Subcutaneous adipose tissue (tissue), 4 donors: ENCODE measurements around the gene HOTAIR. TPM values are rescaled to one million over a fixed set of nuclear protein-coding genes. Genes with fewer than 3 reads are reported as not detected.

Experiments used
- total RNA-seq, 4 donors: library from RNA; depleted of rRNA; stranded (reverse); fragments of >200 nt; gene quantifications; one replicate each; pipeline ENCODE4 v1.1.0, GENCODE V29; 2016
- TF ChIP-seq, protein P1 (sequence below): fragments of 450-650 bp; IDR thresholded peaks from one replicate; pipeline ENCODE4 v1.5.1; 2016; ENCODE audit warnings: low read depth, mild to moderate bottlenecking, control low read depth, antibody characterized with exemption, moderate library complexity

The HOTAIR gene
- total RNA-seq, 4 donors from 2014 or later, result 0.34 to 3.4 (median 0.61) TPM

GRCh38 chr12:53986686-53987483 lies 12.1 kb upstream of the HOTAIR start:
- TF ChIP-seq, protein P1, sequence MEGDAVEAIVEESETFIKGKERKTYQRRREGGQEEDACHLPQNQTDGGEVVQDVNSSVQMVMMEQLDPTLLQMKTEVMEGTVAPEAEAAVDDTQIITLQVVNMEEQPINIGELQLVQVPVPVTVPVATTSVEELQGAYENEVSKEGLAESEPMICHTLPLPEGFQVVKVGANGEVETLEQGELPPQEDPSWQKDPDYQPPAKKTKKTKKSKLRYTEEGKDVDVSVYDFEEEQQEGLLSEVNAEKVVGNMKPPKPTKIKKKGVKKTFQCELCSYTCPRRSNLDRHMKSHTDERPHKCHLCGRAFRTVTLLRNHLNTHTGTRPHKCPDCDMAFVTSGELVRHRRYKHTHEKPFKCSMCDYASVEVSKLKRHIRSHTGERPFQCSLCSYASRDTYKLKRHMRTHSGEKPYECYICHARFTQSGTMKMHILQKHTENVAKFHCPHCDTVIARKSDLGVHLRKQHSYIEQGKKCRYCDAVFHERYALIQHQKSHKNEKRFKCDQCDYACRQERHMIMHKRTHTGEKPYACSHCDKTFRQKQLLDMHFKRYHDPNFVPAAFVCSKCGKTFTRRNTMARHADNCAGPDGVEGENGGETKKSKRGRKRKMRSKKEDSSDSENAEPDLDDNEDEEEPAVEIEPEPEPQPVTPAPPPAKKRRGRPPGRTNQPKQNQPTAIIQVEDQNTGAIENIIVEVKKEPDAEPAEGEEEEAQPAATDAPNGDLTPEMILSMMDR, result no peak

DNA sequence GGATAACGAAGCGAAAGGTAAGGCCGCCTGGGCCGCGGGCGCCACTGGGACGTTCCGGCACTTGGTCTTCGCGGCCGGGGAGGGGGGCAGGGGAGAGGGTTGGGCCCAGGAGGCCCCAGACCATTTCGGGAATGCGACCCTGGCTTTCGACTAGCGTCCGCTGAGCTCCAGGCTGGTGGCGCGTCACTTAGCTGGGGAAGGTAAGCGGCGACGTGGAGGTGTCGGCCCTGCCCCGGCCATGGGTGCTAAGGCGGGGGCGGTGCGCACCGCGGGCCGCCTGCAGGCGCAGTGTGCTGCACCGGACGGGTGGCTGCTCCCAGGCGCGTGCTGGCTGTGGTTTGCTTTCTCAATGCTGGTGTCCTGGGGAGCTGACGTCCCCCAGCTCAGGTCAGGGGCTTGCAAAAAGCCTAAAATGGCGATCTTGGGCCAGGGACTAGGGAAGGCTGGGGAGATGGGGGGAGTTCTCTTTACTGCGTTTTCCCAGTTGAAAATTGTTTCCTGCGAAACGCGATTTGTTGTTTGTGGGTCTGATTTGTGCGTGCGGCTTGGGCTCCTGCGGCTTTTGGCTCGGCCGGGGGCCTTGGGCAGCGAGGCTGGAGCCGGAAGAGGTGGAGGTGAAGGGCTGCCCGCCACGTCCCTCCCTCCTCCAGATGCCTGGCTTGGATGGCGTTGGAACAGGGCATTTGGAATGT lies 11.4 kb upstream of the HOTAIR start:
- TF ChIP-seq, protein P1, result no peak

- TF ChIP-seq, protein P1, result no peak
Observed at GRCh38 chr12:53985692-53985993, 10.9 kb upstream of the HOTAIR start.

DNA sequence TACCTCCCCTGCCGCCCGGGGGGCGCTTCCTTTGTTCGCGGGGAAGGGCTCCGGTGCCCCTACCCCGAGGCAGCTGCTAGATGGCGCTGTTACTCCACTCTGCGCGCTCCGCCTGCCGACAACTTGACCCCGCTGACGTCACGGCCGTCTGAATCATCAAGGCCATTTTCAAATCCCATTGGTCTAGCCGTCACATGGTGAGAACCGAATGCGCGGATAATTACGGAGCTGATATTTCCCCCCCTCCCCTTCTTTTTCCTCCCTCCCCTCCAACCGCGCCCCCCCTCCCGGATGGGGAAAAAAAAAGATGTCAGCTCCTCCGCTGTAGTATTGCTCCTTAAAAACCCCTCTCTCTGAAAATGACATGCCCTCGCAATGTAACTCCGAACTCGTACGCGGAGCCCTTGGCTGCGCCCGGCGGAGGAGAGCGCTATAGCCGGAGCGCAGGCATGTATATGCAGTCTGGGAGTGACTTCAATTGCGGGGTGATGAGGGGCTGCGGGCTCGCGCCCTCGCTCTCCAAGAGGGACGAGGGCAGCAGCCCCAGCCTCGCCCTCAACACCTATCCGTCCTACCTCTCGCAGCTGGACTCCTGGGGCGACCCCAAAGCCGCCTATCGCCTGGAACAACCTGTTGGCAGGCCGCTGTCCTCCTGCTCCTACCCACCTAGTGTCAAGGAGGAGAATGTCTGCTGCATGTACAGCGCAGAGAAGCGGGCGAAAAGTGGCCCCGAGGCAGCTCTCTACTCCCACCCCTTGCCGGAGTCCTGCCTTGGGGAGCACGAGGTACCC lies 10.3 kb upstream of the HOTAIR start, which contains the start of gene HOXC10:
Gene HOXC10, plus strand, starts transcription at position 246 of the 791 bp plus-strand sequence. Its CDS starts 114 bp downstream, at position 360.
- TF ChIP-seq, protein P1, result no peak

DNA sequence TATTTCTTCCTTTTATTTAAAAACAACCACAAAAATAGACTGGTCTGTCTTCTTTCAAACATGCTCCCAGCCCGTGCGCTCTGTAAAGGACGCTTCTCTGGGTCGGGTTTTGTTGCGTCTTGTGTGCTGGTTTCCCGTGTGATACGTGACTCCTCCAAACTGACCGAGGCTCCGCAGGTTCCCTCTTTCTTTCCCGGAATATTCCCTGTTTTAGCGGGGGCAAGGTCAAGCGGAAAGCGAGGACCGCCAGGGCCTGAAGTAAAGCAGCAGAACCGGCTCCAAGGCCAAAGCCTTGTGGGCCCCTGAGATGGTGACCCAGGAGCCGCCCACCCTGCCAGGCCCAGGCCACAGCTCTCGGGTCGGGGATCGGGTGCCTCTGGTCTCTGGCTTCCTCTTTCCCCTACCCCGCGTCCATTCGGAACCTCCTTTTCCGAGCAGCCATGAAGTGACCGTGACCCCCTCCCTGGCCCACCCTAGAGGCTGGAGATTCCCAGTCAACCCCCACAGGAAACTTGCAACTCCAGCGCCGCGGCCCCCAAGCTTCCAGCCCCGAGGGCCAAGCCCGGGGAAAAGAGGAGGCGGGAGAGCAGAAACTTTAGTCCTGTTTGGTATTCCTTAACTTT lies 9.3 kb upstream of the HOTAIR start:
- TF ChIP-seq, protein P1, result no peak

- TF ChIP-seq, protein P1, result no peak
Observed at GRCh38 chr12:53983568-53983949, 8.8 kb upstream of the HOTAIR start.
